CD8-positive, alpha-beta memory T cell (primary cell): ENCODE data around the gene MCM5. TPM values are rescaled to one million over a fixed set of nuclear protein-coding genes. Genes with fewer than 3 reads are reported as not detected.
A peak's percentile ranks its signal among the peaks of the same experiment; 100 is the strongest.
"Not testable (repeated sequence)": the region's sequence is repeated elsewhere in the genome, so short reads cannot be mapped to it uniquely, and the experiment has no call there.

Experiments used
- CTCF ChIA-PET: fragments of 350-600 bp; sonication (Branson Sonifier 250); formaldehyde crosslinking; loops from one replicate; lab custom pipeline; 2021; ENCODE audit warnings: antibody characterized with exemption; lab: Charles Lee
- POLR2A ChIA-PET: fragments of 350-600 bp; sonication (Branson Sonifier 250); formaldehyde crosslinking; loops from one replicate; lab custom pipeline; 2021; ENCODE audit warnings: antibody characterized with exemption; lab: Charles Lee
- DNase-seq, 5 donors: peaks; one replicate each; pipeline versions ENCODE4 v3.0.0 to v3.0.0-alpha.2; 2020 to 2022; ENCODE audit warnings: mixed read lengths in 1 of 5
- H3K27ac ChIP-seq: one replicate; pipeline ENCODE4 v1.7.0; 2013; ENCODE audit warnings: low read depth, mild to moderate bottlenecking, low read length, moderate library complexity
- H3K27me3 ChIP-seq: 2 replicates; pipeline ENCODE4 v1.7.0; 2013; ENCODE audit warnings: low read length, mild to moderate bottlenecking; ENCODE audit not compliant: insufficient read depth, poor library complexity, severe bottlenecking
- H3K36me3 ChIP-seq: 2 replicates; pipeline ENCODE4 v1.7.0; 2013; ENCODE audit warnings: mild to moderate bottlenecking, low read length, moderate library complexity; ENCODE audit not compliant: insufficient read depth
- H3K4me1 ChIP-seq: 2 replicates; pipeline ENCODE4 v1.7.0; 2013; ENCODE audit warnings: mild to moderate bottlenecking, low read length, moderate library complexity; ENCODE audit not compliant: insufficient read depth
- H3K4me3 ChIP-seq: 2 replicates; pipeline ENCODE4 v1.7.0; 2013; ENCODE audit warnings: mild to moderate bottlenecking, low read length
- H3K9me3 ChIP-seq: 2 replicates; pipeline ENCODE4 v1.7.0; 2013; ENCODE audit warnings: mild to moderate bottlenecking, low read length
- H3K27ac Mint-ChIP-seq, 8 donors: one replicate each; pipeline ENCODE4 v1.8.0; 2020 to 2021; ENCODE audit warnings: mixed read lengths in 8 of 8, mild to moderate bottlenecking in 6 of 8, inconsistent platforms in 3 of 8, moderate library complexity in 3 of 8
- H3K27me3 Mint-ChIP-seq, 2 donors: one replicate each; pipeline ENCODE4 v1.8.0; 2020 to 2021; ENCODE audit warnings: mixed read lengths in 2 of 2, mild to moderate bottlenecking in 1 of 2, moderate library complexity in 1 of 2
- H3K36me3 Mint-ChIP-seq, 3 donors: one replicate each; pipeline ENCODE4 v1.8.0; 2020 to 2021; ENCODE audit warnings: mixed read lengths in 3 of 3, inconsistent platforms in 1 of 3, mild to moderate bottlenecking in 1 of 3
- H3K4me1 Mint-ChIP-seq, 3 donors: one replicate each; pipeline ENCODE4 v1.8.0; 2020 to 2021; ENCODE audit warnings: mixed read lengths in 3 of 3, inconsistent platforms in 1 of 3, mild to moderate bottlenecking in 1 of 3
- H3K4me3 Mint-ChIP-seq, 7 donors: one replicate each; pipeline ENCODE4 v1.8.0; 2020 to 2021; ENCODE audit warnings: mixed read lengths in 7 of 7, mild to moderate bottlenecking in 6 of 7, moderate library complexity in 4 of 7, inconsistent platforms in 2 of 7
- H3K9me3 Mint-ChIP-seq, 5 donors: one replicate each; pipeline ENCODE4 v1.8.0; 2020 to 2022; ENCODE audit warnings: mixed read lengths in 5 of 5, mild to moderate bottlenecking in 3 of 5, moderate library complexity in 2 of 5, inconsistent platforms in 1 of 5
- polyA plus RNA-seq: library from polyadenylated mRNA; unstranded; fragments of 300-500 nt; fragmentation: Illumina TruSeq; gene quantifications from one replicate; pipeline ENCODE4 v1.2.3, GENCODE V29; 2021
- total RNA-seq, 2 experiments: library from RNA; stranded (reverse); gene quantifications; one replicate each; pipeline ENCODE4 v1.2.3, GENCODE V29; 2021

Gene MCM5
- total and polyA plus RNA-seq, 3 experiments from 2014 or later, result 28.4 to 300 (median 287) TPM

DNA sequence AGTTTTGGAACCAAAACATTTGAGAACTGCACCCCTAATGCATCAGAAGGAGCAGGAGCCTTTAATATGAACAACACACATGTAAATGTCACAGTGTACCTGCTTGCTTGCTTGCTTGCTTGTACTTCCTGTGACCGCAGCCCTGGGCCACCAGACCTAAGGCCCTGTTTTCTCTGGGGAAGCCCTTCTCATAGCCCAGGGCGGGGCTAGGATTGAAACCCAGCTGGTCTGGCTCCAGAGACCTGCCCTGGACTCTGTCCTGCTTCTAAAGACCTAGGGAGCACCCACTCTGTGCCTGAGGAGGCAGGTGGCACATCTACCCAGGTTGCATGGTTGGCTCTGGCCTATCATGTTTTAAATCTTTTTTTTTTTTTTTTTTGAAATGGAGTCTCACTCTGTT lies 7.6 kb upstream of the MCM5 start:
- Histone ChIP-seq H3K36me3 (no peaks in the 10 kb centered on the region), H3K27ac (no peak overlapping the region), H3K27me3 (no peaks in the 10 kb centered on the region), H3K4me3 (no peak overlapping the region), H3K4me1 (no peaks in the 10 kb centered on the region), H3K9me3 (no peaks in the 10 kb centered on the region)
- Mint-ChIP-seq H3K4me3 (no peak overlapping the region), H3K27me3 (peaks cover 6 to 11% of the 10 kb centered on the region in 2 donors), H3K36me3 (no peaks in the 10 kb centered on the region), H3K4me1 (peaks cover 8 to 13% (median 8%) of the 10 kb centered on the region in 3 donors), H3K9me3 (no peaks in the 10 kb centered on the region), H3K27ac (peak overlapping the region in 1 of 8 donors; percentile 60)
- ChIA-PET CTCF (interaction anchor here (1.3 kb wide), 1 partner anchor 42 kb away, joined by 4 read pairs; no protein-coding TSS in a partner anchor), POLR2A (interaction anchor here (0.8 kb wide), 1 partner anchor 11 kb away, joined by 7 read pairs; no protein-coding TSS in a partner anchor)
- no peak for DNase-seq

DNA sequence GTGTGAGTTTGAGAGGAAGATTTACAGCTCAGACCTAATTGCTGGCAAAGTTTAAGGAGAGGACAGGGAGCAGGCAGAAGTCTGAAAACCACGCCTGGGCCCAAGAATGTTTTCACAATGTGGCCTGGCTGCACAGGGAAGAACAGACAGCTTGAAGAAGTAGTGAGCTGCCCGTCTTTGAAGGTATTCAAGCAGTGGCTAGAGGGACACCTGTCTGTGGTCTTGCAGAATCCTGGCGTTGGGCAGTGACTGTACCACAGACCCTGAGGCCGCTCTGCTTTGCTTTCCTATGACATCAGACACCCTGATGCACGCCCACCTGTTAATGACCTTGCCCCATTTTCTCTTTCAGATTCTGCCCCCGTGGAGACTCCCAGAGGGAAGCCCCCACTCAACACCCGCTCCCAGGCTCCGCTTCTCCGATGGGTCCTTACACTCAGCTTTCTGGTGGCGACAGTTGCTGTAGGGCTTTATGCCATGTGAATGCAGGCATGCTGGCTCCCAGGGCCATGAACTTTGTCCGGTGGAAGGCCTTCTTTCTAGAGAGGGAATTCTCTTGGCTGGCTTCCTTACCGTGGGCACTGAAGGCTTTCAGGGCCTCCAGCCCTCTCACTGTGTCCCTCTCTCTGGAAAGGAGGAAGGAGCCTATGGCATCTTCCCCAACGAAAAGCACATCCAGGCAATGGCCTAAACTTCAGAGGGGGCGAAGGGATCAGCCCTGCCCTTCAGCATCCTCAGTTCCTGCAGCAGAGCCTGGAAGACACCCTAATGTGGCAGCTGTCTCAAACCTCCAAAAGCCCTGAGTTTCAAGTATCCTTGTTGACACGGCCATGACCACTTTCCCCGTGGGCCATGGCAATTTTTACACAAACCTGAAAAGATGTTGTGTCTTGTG lies 6.6 kb upstream of the MCM5 start:
- Mint-ChIP-seq H3K4me3 (no peak overlapping the region), H3K36me3 (no peaks in the 10 kb centered on the region), H3K27ac (peak overlapping the region in 4 of 8 donors; percentile 45 to 81 (median 62)), H3K4me1 (peaks cover 8 to 13% (median 8%) of the 10 kb centered on the region in 3 donors), H3K27me3 (peaks cover 3 to 9% of the 10 kb centered on the region in 2 donors), H3K9me3 (no peaks in the 10 kb centered on the region)
- DNase-seq, result no peak
- H3K9me3 ChIP-seq, result no peaks in the 10 kb centered on the region
- POLR2A ChIA-PET, result no interaction called here
- no peaks in the 10 kb centered on the region for H3K36me3 ChIP-seq
- H3K27ac ChIP-seq, result peak overlapping the region; percentile 24
- CTCF ChIA-PET, result interaction anchor here (1.0 to 1.3 kb wide), 2 partner anchors 15 to 43 kb away, joined by 3 to 4 read pairs; no protein-coding TSS in a partner anchor
- no peaks in the 10 kb centered on the region for H3K4me1 ChIP-seq
- no peaks in the 10 kb centered on the region for H3K27me3 ChIP-seq
- H3K4me3 ChIP-seq, result no peak overlapping the region

DNA sequence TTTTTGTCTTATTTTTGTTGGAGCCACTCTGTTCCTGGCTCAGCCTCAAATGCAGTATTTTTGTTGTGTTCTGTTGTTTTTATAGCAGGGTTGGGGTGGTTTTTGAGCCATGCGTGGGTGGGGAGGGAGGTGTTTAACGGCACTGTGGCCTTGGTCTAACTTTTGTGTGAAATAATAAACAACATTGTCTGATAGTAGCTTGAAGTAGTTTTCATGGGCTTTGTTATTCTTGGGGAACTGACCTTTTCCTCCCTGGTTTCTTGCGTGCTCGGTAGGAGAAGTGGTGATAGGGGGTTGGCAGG lies 6.0 kb upstream of the MCM5 start:
- peak overlapping the region in 7 of 8 donors; percentile 11 to 76 (median 45) for H3K27ac Mint-ChIP-seq

DNA sequence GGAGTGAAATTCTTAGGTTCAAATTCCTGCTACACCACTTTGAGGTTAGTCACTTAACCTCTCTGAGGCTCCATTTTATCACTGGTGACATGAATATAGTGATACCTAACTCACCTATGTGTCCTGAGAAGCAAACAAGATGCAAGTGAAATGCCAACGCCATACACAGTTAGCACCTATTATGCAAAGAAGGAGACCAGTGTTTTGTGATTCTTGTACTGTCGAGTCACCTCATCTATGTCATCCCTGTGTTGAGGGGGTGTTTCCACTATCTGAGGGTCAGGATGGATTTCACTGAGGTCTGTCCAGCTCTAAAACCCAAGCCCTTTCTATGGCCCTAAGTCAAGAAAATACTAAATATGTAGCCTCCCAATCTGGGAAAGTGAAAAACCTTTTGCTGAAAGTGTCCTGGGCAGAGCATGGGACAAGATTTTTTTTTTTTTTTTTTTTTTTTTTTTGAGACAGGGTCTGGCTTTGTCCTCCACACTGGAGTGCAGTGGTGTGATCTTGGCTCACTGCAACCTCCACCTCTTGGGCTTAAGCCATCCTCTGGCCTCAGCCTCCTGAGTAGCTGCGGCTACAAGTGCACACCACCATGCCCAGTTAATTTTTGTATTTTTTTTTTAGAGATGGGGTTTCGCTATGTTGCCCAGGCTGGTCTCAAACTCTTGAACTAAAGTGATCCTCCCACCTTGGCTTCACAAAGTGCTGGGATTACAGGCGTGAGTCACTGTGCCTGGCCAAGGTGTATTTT lies 5.0 kb upstream of the MCM5 start:
- Mint-ChIP-seq H3K27me3 (peaks cover under 1 to 5% of the 10 kb centered on the region in 2 donors), H3K4me3 (no peak overlapping the region), H3K27ac (no peak overlapping the region), H3K4me1 (peaks cover 15 to 20% (median 15%) of the 10 kb centered on the region in 3 donors), H3K9me3 (no peaks in the 10 kb centered on the region), H3K36me3 (peaks cover 0 to 7% (median 0%) of the 10 kb centered on the region in 3 donors)
- ChIA-PET POLR2A (interaction anchor here (0.7 kb wide), 2 partner anchors 15 to 18 kb away, joined by 3 to 11 read pairs; no protein-coding TSS in a partner anchor), CTCF (interaction anchor here (1.0 kb wide), 1 partner anchor 14 kb away, joined by 3 read pairs; no protein-coding TSS in a partner anchor)
- Histone ChIP-seq H3K4me1 (peaks cover 6% of the 10 kb centered on the region), H3K9me3 (no peaks in the 10 kb centered on the region), H3K4me3 (no peak overlapping the region), H3K27me3 (no peaks in the 10 kb centered on the region), H3K27ac (no peak overlapping the region), H3K36me3 (no peaks in the 10 kb centered on the region)
- no peak for DNase-seq

More for the DNA sequence above, 6.0 kb upstream of the MCM5 start:
- ChIA-PET POLR2A (no interaction called here), CTCF (interaction anchor here (1.0 kb wide), 1 partner anchor 15 kb away, joined by 3 read pairs; no protein-coding TSS in a partner anchor)
- peaks cover 0 to 5% of the 10 kb centered on the region in 2 donors for H3K27me3 Mint-ChIP-seq
- no peaks in the 10 kb centered on the region for H3K36me3 ChIP-seq
- H3K9me3 Mint-ChIP-seq, result no peaks in the 10 kb centered on the region
- H3K4me3 Mint-ChIP-seq, result peak overlapping the region in 1 of 7 donors; percentile 48
- peak overlapping the region; percentile 24 for H3K27ac ChIP-seq
- no peak for DNase-seq
- no peaks in the 10 kb centered on the region for H3K27me3 ChIP-seq
- peaks cover 8 to 13% (median 8%) of the 10 kb centered on the region in 3 donors for H3K4me1 Mint-ChIP-seq
- H3K4me1 ChIP-seq, result peaks cover under 1% of the 10 kb centered on the region
- no peak overlapping the region for H3K4me3 ChIP-seq
- no peaks in the 10 kb centered on the region for H3K36me3 Mint-ChIP-seq
- no peaks in the 10 kb centered on the region for H3K9me3 ChIP-seq

DNA sequence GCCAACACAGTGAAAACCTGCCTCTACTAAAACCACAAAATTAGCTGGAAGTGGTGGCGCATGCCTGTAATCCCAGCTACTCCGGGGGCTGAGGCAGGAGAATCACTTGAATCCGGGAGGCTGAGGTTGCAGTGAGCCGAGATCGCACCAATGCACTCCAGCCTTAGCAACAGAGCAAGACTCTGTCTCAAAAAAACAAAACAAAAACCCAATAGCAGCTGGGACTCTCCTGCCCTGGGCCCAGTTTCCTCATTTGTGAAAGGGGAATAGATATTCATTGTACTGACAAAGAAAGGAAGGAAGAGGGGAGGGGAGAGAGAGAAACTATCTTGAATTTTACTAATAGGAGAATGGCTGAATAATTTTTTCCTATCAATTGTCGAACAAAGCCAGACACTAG lies 3.3 kb upstream of the MCM5 start:
- DNase-seq, H3K27me3 Mint-ChIP-seq, H3K27ac ChIP-seq, H3K4me1 ChIP-seq, H3K9me3 ChIP-seq, H3K36me3 ChIP-seq, CTCF ChIA-PET, H3K4me3 ChIP-seq, H3K27me3 ChIP-seq, H3K9me3 Mint-ChIP-seq: not testable (repeated sequence)
- H3K27ac Mint-ChIP-seq, result peak overlapping the region in 1 of 8 donors; percentile 23
- H3K36me3 Mint-ChIP-seq, result peaks cover 0 to 15% (median 4%) of the 10 kb centered on the region in 3 donors
- peaks cover 25 to 35% (median 25%) of the 10 kb centered on the region in 3 donors for H3K4me1 Mint-ChIP-seq
- peak overlapping the region in 1 of 7 donors; percentile 60 for H3K4me3 Mint-ChIP-seq
- POLR2A ChIA-PET, result interaction anchor here (0.6 kb wide), 1 partner anchor 34 kb away, joined by 3 read pairs; no protein-coding TSS in a partner anchor

DNA sequence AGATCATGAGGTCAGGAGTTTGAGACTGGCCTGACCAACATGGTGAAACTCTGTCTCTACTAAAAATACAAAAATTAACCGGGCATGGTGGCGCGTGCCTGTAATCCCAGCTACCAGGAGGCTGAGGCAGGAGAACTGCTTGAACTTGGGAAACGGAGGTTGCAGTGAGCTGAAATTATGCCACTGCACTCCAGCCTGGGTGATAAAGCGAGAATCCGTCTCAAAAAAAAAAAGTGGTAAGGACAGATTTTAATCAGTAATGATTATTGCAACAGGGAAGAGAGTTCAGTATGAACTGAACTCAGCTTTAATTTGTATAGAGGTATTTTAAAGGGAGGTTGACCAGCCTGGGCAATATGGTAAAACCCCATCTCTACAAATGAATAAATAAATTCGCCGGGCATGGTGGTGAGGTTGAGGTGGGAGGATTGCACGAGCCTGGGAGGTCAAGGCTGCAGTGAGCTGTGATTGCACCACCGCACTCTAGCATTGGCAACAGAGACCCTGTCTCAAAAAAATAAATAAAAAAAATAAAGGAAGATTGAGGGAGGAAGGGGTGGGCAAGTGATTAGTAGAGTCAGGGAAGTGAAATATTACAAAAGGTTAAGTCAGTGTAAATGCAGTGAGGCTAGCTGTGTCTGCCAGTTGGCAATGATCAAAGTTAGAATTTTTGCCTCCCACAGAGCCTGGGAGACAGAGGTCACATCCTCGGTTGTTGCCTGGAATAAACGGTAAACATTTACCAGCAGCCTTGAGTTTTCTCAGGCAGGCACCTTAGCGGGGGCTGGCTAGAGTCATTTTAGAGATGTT lies 2.6 kb upstream of the MCM5 start:
- Histone ChIP-seq H3K36me3 (no peaks in the 10 kb centered on the region), H3K27me3 (no peaks in the 10 kb centered on the region), H3K9me3 (no peaks in the 10 kb centered on the region), H3K4me3 (no peak overlapping the region), H3K27ac (no peak overlapping the region), H3K4me1 (peaks cover 9% of the 10 kb centered on the region)
- CTCF ChIA-PET, result interaction anchor here (0.7 kb wide), 1 partner anchor 58 kb away, joined by 3 read pairs; no protein-coding TSS in a partner anchor
- peaks cover 0 to 18% (median 4%) of the 10 kb centered on the region in 3 donors for H3K36me3 Mint-ChIP-seq
- H3K27ac Mint-ChIP-seq, result peak overlapping the region in 3 of 8 donors; percentile 23 to 34 (median 32)
- no peaks in the 10 kb centered on the region for H3K9me3 Mint-ChIP-seq
- POLR2A ChIA-PET, result interaction anchor here (0.6 kb wide), 1 partner anchor 33 kb away, joined by 3 read pairs; no protein-coding TSS in a partner anchor
- peak overlapping the region in 3 of 7 donors; percentile 16 to 72 (median 60) for H3K4me3 Mint-ChIP-seq
- DNase-seq, result no peak
- peaks cover 0 to 7% of the 10 kb centered on the region in 2 donors for H3K27me3 Mint-ChIP-seq
- H3K4me1 Mint-ChIP-seq, result peaks cover 27 to 41% (median 30%) of the 10 kb centered on the region in 3 donors

DNA sequence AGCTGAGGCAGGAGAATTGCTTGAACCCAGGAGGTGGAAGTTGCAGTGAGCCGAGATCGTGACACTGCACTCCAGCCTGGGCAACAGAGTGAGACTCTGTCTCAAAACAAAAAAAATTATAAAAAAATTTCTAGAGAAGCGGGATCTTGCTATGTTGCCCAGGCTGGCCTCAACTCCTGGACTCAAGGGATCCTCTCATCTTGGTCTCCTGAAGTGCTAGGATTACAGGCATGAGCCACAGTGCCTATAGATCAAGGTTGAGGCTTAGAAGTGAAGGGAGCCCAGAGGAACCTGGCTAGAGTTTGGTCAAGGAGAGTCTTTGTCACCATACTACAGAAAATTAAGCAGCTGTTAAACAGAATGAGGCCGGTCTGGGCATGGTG lies 1.4 kb upstream of the MCM5 start:
- Histone ChIP-seq H3K9me3 (no peaks in the 10 kb centered on the region), H3K36me3 (no peaks in the 10 kb centered on the region), H3K27me3 (no peaks in the 10 kb centered on the region), H3K4me3 (peak overlapping the region; percentile 75), H3K27ac (no peak overlapping the region), H3K4me1 (peaks cover 9% of the 10 kb centered on the region)
- Mint-ChIP-seq H3K36me3 (peaks cover 0 to 28% (median 6%) of the 10 kb centered on the region in 3 donors), H3K4me3 (peak overlapping the region; percentile 67 to 99 (median 98)), H3K27me3 (peaks cover 0 to 7% of the 10 kb centered on the region in 2 donors), H3K27ac (peak overlapping the region; percentile 34 to 96 (median 78)), H3K9me3 (no peaks in the 10 kb centered on the region), H3K4me1 (peaks cover 26 to 42% (median 27%) of the 10 kb centered on the region in 3 donors)
- POLR2A ChIA-PET, result interaction anchor here (0.5 kb wide), 1 partner anchor 68 kb away, joined by 3 read pairs; no protein-coding TSS in a partner anchor
- CTCF ChIA-PET, result no interaction called here
- DNase-seq, result no peak
